H1 (cell line): Measurements from ENCODE around the gene MARCHF3. TPM values are rescaled to one million over a fixed set of nuclear protein-coding genes. Genes with fewer than 3 reads are reported as not detected.

ENCODE experiments used
- CTCF ChIA-PET: fragments of 300-600 bp; sonication (Branson Sonifier 250); formaldehyde crosslinking; loops from one replicate; lab custom pipeline; 2021; ENCODE audit not compliant: partially characterized antibody; lab: Charles Lee
- POLR2A ChIA-PET: fragments of 300-600 bp; sonication (Branson Sonifier 250); formaldehyde crosslinking; loops from one replicate; lab custom pipeline; 2021; ENCODE audit warnings: inconsistent platforms; ENCODE audit not compliant: partially characterized antibody; lab: Charles Lee
- DNase-seq, 2 experiments: peaks; one replicate each; pipeline versions ENCODE4 v3.0.0 to v3.0.0-alpha.2; 2010 to 2022; ENCODE audit warnings: low spot score in 2 of 2, low read depth in 1 of 2, mixed read lengths in 1 of 2
- FAIRE-seq: peaks from 2 replicates; lab custom pipeline; 2011; peaks lifted over from hg19 to GRCh38; lab: Jason Lieb, UNC
- H2AFZ ChIP-seq: 2 replicates; pipeline ENCODE4 v1.8.1; 2012; ENCODE audit warnings: low read length, inconsistent platforms
- H2AK5ac ChIP-seq: 2 replicates; pipeline ENCODE4 v1.6.1; 2013; ENCODE audit warnings: low read depth, low read length
- H2BK120ac ChIP-seq: replicated peaks from 2 replicates; pipeline ENCODE3; 2013; ENCODE audit warnings: low read depth, low read length, inconsistent platforms
- H2BK12ac ChIP-seq: 2 replicates; pipeline ENCODE4 v1.6.1; 2013; ENCODE audit warnings: low read depth, low read length
- H2BK15ac ChIP-seq: 2 replicates; pipeline ENCODE4 v1.6.1; 2013; ENCODE audit warnings: low read length
- H2BK20ac ChIP-seq: 2 replicates; pipeline ENCODE4 v1.6.1; 2013; ENCODE audit warnings: low read length
- H2BK5ac ChIP-seq: 2 replicates; pipeline ENCODE4 v1.6.1; 2013; ENCODE audit warnings: low read depth, low read length
- H3K14ac ChIP-seq: 2 replicates; pipeline ENCODE4 v1.6.1; 2013; ENCODE audit warnings: inconsistent platforms; ENCODE audit not compliant: insufficient read length
- H3K18ac ChIP-seq: 2 replicates; pipeline ENCODE4 v1.6.1; 2013; ENCODE audit warnings: low read length; ENCODE audit errors: extremely low read depth
- H3K23ac ChIP-seq: 2 replicates; pipeline ENCODE4 v1.6.1; 2013; ENCODE audit warnings: inconsistent platforms; ENCODE audit not compliant: insufficient read length
- H3K23me2 ChIP-seq: 2 replicates; pipeline ENCODE4 v1.6.1; 2013; ENCODE audit warnings: low read depth, low read length
- H3K27ac ChIP-seq: 2 replicates; pipeline ENCODE4 v1.6.1; 2011; ENCODE audit warnings: low read depth, low read length, inconsistent platforms
- H3K27me3 ChIP-seq, 4 experiments: replicated peaks in 1 of 4; 1 replicate in 1 of 4; 2 replicates in 3 of 4; pipeline versions ENCODE4 v1.6.1 to v1.8.1; 2011 to 2013; ENCODE audit warnings: low read length in 3 of 4, mild to moderate bottlenecking in 3 of 4, inconsistent platforms in 2 of 4, mixed read lengths in 2 of 4, moderate library complexity in 1 of 4; ENCODE audit not compliant: control insufficient read depth in 3 of 4, insufficient read depth in 3 of 4; ENCODE audit errors: extremely low read depth in 1 of 4
- H3K36me3 ChIP-seq, 4 experiments: 2 replicates each; pipeline versions ENCODE4 v1.6.1 to v1.8.1; 2011 to 2013; ENCODE audit warnings: mild to moderate bottlenecking in 4 of 4, low read length in 3 of 4, moderate library complexity in 2 of 4, control low read depth in 1 of 4, inconsistent platforms in 1 of 4; ENCODE audit not compliant: insufficient read depth in 4 of 4, control insufficient read depth in 2 of 4
- H3K4ac ChIP-seq: replicated peaks from 2 replicates; pipeline ENCODE3; 2013; ENCODE audit warnings: low read length, low read depth, mixed read lengths, inconsistent platforms; ENCODE audit not compliant: insufficient read length
- H3K4me1 ChIP-seq, 4 experiments: replicated peaks in 1 of 4; 1 replicate in 1 of 4; 2 replicates in 3 of 4; pipeline versions ENCODE4 v1.6.1 to v1.8.1; 2011 to 2013; ENCODE audit warnings: low read length in 3 of 4, inconsistent platforms in 2 of 4, mixed read lengths in 1 of 4; ENCODE audit not compliant: insufficient read depth in 4 of 4, control insufficient read depth in 3 of 4
- H3K4me2 ChIP-seq, 2 experiments: 2 replicates each; pipeline versions ENCODE4 v1.6.1 to v1.8.1; 2011 to 2013; ENCODE audit warnings: low read depth in 2 of 2, low read length in 2 of 2, control low read depth in 1 of 2, inconsistent platforms in 1 of 2, mild to moderate bottlenecking in 1 of 2; ENCODE audit not compliant: insufficient read depth in 1 of 2
- H3K4me3 ChIP-seq, 4 experiments: fragments of 200-600, 300-600 bp in 1 of 4; sonication (generic), shearing (Covaris generic), sonication (Bioruptor Twin) in 1 of 4; 2 replicates each; pipeline versions ENCODE4 v1.5.1 to v1.8.1; 2011 to 2016; ENCODE audit warnings: low read length in 4 of 4, low read depth in 3 of 4, control low read depth in 2 of 4, inconsistent platforms in 2 of 4, mild to moderate bottlenecking in 2 of 4, mixed read lengths in 1 of 4, moderate library complexity in 1 of 4; ENCODE audit not compliant: insufficient read depth in 2 of 4; ENCODE audit errors: extremely low read depth in 1 of 4
- H3K56ac ChIP-seq: replicated peaks from 2 replicates; pipeline ENCODE3; 2013; ENCODE audit warnings: low read depth, mild to moderate bottlenecking, mixed read lengths, low read length, inconsistent platforms; ENCODE audit not compliant: insufficient read length
- H3K79me1 ChIP-seq: 2 replicates; pipeline ENCODE4 v1.6.1; 2013; ENCODE audit warnings: low read depth, low read length, control low read depth
- H3K79me2 ChIP-seq, 2 experiments: 2 replicates each; pipeline versions ENCODE4 v1.6.1 to v1.8.1; 2012 to 2013; ENCODE audit warnings: low read length in 2 of 2, mild to moderate bottlenecking in 2 of 2, inconsistent platforms in 1 of 2; ENCODE audit not compliant: insufficient read depth in 2 of 2, control insufficient read depth in 1 of 2
- H3K9ac ChIP-seq, 4 experiments: replicated peaks in 1 of 4; 1 replicate in 1 of 4; 2 replicates in 3 of 4; pipeline versions ENCODE4 v1.6.1 to v1.8.1; 2011 to 2013; ENCODE audit warnings: low read depth in 3 of 4, low read length in 3 of 4, control low read depth in 2 of 4, mild to moderate bottlenecking in 2 of 4, moderate library complexity in 2 of 4, inconsistent platforms in 1 of 4; ENCODE audit errors: extremely low read depth in 1 of 4
- H3K9me3 ChIP-seq, 2 experiments: 2 replicates each; pipeline versions ENCODE4 v1.6.1 to v1.8.1; 2012 to 2013; ENCODE audit warnings: mild to moderate bottlenecking in 2 of 2, moderate library complexity in 2 of 2, control low read depth in 1 of 2, inconsistent platforms in 1 of 2, low read depth in 1 of 2, low read length in 1 of 2, mixed read lengths in 1 of 2; ENCODE audit not compliant: insufficient read depth in 2 of 2
- H4K20me1 ChIP-seq, 2 experiments: replicated peaks in 1 of 2; 2 replicates each; pipeline versions ENCODE3 to v1.8.1; 2011 to 2013; ENCODE audit warnings: inconsistent platforms in 2 of 2, low read length in 2 of 2, mild to moderate bottlenecking in 1 of 2; ENCODE audit not compliant: insufficient read depth in 2 of 2, control insufficient read depth in 1 of 2
- H4K5ac ChIP-seq: 2 replicates; pipeline ENCODE4 v1.6.1; 2013; ENCODE audit warnings: low read length, low read depth, mixed read lengths, inconsistent platforms; ENCODE audit not compliant: insufficient read length
- H4K8ac ChIP-seq: 2 replicates; pipeline ENCODE4 v1.8.0; 2013; ENCODE audit warnings: mild to moderate bottlenecking, moderate library complexity, low read length, inconsistent platforms; ENCODE audit not compliant: insufficient read depth; ENCODE audit errors: extremely low read depth
- H4K91ac ChIP-seq: replicated peaks from 2 replicates; pipeline ENCODE3; 2013; ENCODE audit warnings: low read length, mixed read lengths, inconsistent platforms; ENCODE audit not compliant: insufficient read length
- CBX8 ChIP-seq: fragments of 300-800, 300-1000 bp; sonication (generic); IDR thresholded peaks from 2 replicates; pipeline ENCODE4 v1.7.1; 2016; ENCODE audit warnings: low read depth, low read length, borderline replicate concordance
- EGR1 ChIP-seq: IDR thresholded peaks from 2 replicates; pipeline ENCODE4 v1.6.1; 2011; ENCODE audit warnings: low read depth, low read length, borderline replicate concordance
- EP300 ChIP-seq, 2 experiments: IDR thresholded peaks; 1 replicate in 1 of 2; 2 replicates in 1 of 2; pipeline ENCODE4 v1.6.1; 2011 to 2012; ENCODE audit warnings: low read depth in 2 of 2, low read length in 2 of 2, mild to moderate bottlenecking in 2 of 2, borderline replicate concordance in 1 of 2, inconsistent platforms in 1 of 2, moderate library complexity in 1 of 2
- JUND ChIP-seq: IDR thresholded peaks from 2 replicates; pipeline ENCODE4 v1.6.1; 2011; ENCODE audit warnings: mild to moderate bottlenecking, improper control_type of control experiment, low read length
- KDM1A ChIP-seq: fragments of 200-600, 300-600 bp; sonication (generic); IDR thresholded peaks from 2 replicates; pipeline ENCODE4 v1.7.1; 2016; ENCODE audit warnings: mild to moderate bottlenecking, low read length, borderline replicate concordance
- SIRT6 ChIP-seq: IDR thresholded peaks from one replicate; pipeline ENCODE4 v1.7.1; 2012; ENCODE audit warnings: low read length, inconsistent platforms
- SRF ChIP-seq: IDR thresholded peaks from 2 replicates; pipeline ENCODE4 v1.6.1; 2011; ENCODE audit warnings: mild to moderate bottlenecking, low read depth, low read length, moderate library complexity
- TAF1 ChIP-seq: IDR thresholded peaks from 2 replicates; pipeline ENCODE4 v1.6.1; 2011; ENCODE audit warnings: mild to moderate bottlenecking, low read depth, low read length
- TAF7 ChIP-seq: optimal IDR thresholded peaks from 2 replicates; pipeline ENCODE3; 2011; ENCODE audit warnings: low read depth, mild to moderate bottlenecking, inconsistent platforms, low read length, moderate library complexity, borderline replicate concordance
- TEAD4 ChIP-seq: IDR thresholded peaks from 2 replicates; pipeline ENCODE4 v1.6.1; 2012; ENCODE audit warnings: low read depth, low read length, inconsistent platforms, mixed read lengths
- WGBS, 2 experiments: shearing (Covaris generic) in 1 of 2; methylation state at CpG; one replicate each; pipeline versions ENCODE4 v1.1.6 to v1.1.7; 2013 to 2015; ENCODE audit warnings: low lambda C conversion rate in 2 of 2, mixed read lengths in 2 of 2, inconsistent platforms in 1 of 2, low coverage in 1 of 2, missing lambda C conversion rate in 1 of 2; ENCODE audit not compliant: insufficient replicate concordance in 2 of 2, insufficient coverage in 1 of 2, insufficient read length in 1 of 2; ENCODE audit errors: extremely low coverage in 1 of 2, missing lambda C conversion rate in 1 of 2; 5-methylcytosine and 5-hydroxymethylcytosine counted together
- polyA plus RNA-seq, 7 experiments: library from polyadenylated mRNA; depleted of rRNA in 3 of 7; stranded (reverse) in 5 of 7; unstranded in 2 of 7; fragments of >200 nt in 5 of 7; fragments of 200-250 nt in 2 of 7; gene quantifications; 1 replicate in 5 of 7; 2 replicates in 1 of 7; 4 replicates in 1 of 7; pipeline versions ENCODE4 v1.2.1 to v1.2.3, GENCODE V29; 2011 to 2013; ENCODE audit warnings: missing spikeins in 2 of 7, mixed read lengths in 2 of 7
- total RNA-seq: library from RNA; stranded (reverse); fragmentation: NEBNext Ultra II Directional; extraction: Animal tissue kit (Norgen Biotek cat#: 25700); gene quantifications from 2 replicates; pipeline ENCODE4 v1.2.1, GENCODE V29; 2021
- TF ChIP-seq, protein P1 (sequence below): IDR thresholded peaks from 2 replicates; pipeline ENCODE4 v1.6.1; 2012; ENCODE audit warnings: inconsistent platforms

The MARCHF3 gene
- total and polyA plus RNA-seq, 2 of the 8 experiments (the other 6 are each of a cell fraction or from before 2014, with no cell fraction given), result 12.0 to 16.9 TPM

DNA sequence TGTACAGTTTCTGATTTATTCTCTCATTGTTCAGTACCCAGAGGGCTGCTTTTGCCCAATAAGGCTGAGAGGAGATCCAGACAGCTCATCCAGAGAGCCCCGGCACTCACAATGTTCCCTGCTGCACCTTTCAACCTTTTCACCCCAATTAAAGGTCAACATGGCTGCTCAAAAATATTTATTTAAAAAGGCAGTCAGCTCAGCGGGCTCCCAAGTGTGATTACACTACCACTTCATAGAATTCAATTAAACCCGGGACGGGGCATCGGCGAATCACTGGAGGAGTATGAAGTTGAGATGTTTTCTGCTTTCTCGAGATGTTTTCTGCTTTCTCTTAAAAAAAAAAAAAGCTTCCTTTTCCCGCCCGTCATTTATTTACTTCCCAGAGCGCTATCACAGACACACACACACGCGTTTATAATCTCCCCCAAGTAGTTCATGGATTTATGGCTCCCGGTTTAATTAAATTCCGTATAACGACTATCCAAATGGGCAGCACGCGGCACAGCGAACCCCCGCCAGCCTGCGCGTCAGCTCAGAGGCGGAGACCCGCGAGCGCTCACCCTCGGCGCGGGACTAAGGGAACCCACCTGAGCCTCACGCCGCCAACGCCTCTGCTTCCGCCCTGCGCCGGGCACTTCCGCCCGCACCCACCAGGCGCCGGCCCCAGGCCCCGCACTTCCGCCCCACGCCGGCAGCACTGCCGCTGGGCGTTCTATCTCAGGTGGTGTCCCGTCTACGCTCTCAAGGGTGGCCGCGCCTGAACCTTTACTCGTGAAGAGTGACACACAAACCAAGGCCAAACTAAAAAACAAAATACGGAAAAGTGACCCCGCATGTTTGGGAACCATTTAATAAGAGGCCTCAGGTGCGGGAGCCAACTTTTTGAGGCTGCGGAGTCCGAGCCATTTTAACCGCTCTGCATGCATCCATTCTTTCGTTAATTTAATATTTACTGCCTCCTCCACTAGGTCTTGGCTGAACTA, 42.8 kb upstream of the MARCHF3 start, which contains the start of gene C5orf63:
Gene C5orf63 (minus strand): TSS at position 642 of the 986 bp plus-strand sequence. CDS start 14,507 bp downstream, outside the sequence.
- DNase-seq (no peak), FAIRE-seq (no peak)
- Histone ChIP-seq H3K23me2 (no peaks in the 10 kb centered on the region), H3K9me3 (no peaks in the 10 kb centered on the region), H4K5ac (no peak within 1 kb of the TSS), H2BK120ac (no peak within 1 kb of the TSS), H3K18ac (peak within 1 kb of the TSS; percentile 43; the same call in 1 of the 2 replicates), H3K4me1 (peaks cover 0 to 12% (median 3%) of the 10 kb centered on the region in 4 experiments; a peak in 5 of 7 replicates), H3K4ac (no peak within 1 kb of the TSS), H3K23ac (no peak within 1 kb of the TSS), H2AFZ (no peak within 1 kb of the TSS), H3K4me3 (peak within 1 kb of the TSS; percentile 10 to 49 (median 20); a peak in 6 of 8 replicates), H3K4me2 (peak within 1 kb of the TSS in 1 of 2 experiments; percentile 46; a peak in 3 of 4 replicates), H4K20me1 (no peaks in the 10 kb centered on the region), H3K36me3 (no peaks in the 10 kb centered on the region), H2BK12ac (peak within 1 kb of the TSS; percentile 54), H3K9ac (no peak within 1 kb of the TSS), H3K79me2 (no peaks in the 10 kb centered on the region), H3K79me1 (no peaks in the 10 kb centered on the region), H2BK20ac (peak within 1 kb of the TSS; percentile 37; the same call in 1 of the 2 replicates), H2BK15ac (no peak within 1 kb of the TSS; the same call in 1 of the 2 replicates), H3K14ac (no peak within 1 kb of the TSS), H3K27me3 (no peaks in the 10 kb centered on the region), H2BK5ac (no peak within 1 kb of the TSS), H4K91ac (no peak within 1 kb of the TSS), H3K27ac (no peak within 1 kb of the TSS), H4K8ac (no peak within 1 kb of the TSS; the same call in 1 of the 2 replicates), H3K56ac (no peak within 1 kb of the TSS), H2AK5ac (0 out of 2 replicates have a peak within 1 kb of the TSS, but pooled peaks have one; percentile 39)
- POLR2A ChIA-PET, result no interaction called here
- CTCF ChIA-PET, result interaction anchor here (0.7 to 2.5 kb wide), 5 partner anchors 9 to 420 kb away, joined by 3 to 10 read pairs (median 3); no protein-coding TSS in a partner anchor
- WGBS, 2 experiments, result 64% methylated on average over 47 of the region's 56 CpGs; no CpG with 5 or more reads in 1 of the 2 experiments
- no peak for TF ChIP-seq TEAD4
- no peak for TF ChIP-seq EP300 (IDR thresholded peaks at IDR 0.05; ENCODE audit: borderline replicate concordance in 1 of 2, low read depth in 2 of 2, low read length in 2 of 2)
- TF ChIP-seq CBX8, result no peak
- no peak for TF ChIP-seq SIRT6
- 0 out of 2 replicates have a peak, but pooled peaks have one; percentile 53 for TF ChIP-seq EGR1
- TF ChIP-seq KDM1A, result no peak
- peak; percentile 41; the same call in 1 of the 2 replicates for TF ChIP-seq TAF1
- TF ChIP-seq JUND, result no peak
- TF ChIP-seq, protein P1, sequence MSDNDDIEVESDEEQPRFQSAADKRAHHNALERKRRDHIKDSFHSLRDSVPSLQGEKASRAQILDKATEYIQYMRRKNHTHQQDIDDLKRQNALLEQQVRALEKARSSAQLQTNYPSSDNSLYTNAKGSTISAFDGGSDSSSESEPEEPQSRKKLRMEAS, result peak; percentile 58
- TF ChIP-seq SRF, result no peak
- TF ChIP-seq TAF7, result peak; percentile 27
